ENCODE results near the gene GREB1. TPM values are rescaled to one million over a fixed set of nuclear protein-coding genes. Genes with fewer than 3 reads are reported as not detected.

The GREB1 gene
- total RNA-seq, 1 donor from 2014 or later = 0.17 TPM

GRCh38 chr2:11613297-11613696, 79.5 kb downstream of the GREB1 start:
- DNase-seq = no peak

- no peak for DNase-seq
Observed at GRCh38 chr2:11615209-11615608, 81.4 kb downstream of the GREB1 start.

GRCh38 chr2:11616097-11616687, 82.3 kb downstream of the GREB1 start:
- no peak for DNase-seq

GRCh38 chr2:11616851-11617415, 83.1 kb downstream of the GREB1 start:
- DNase-seq = no peak

- DNase-seq = no peak
Observed at GRCh38 chr2:11617527-11617926, 83.7 kb downstream of the GREB1 start.

GRCh38 chr2:11617984-11618707, 84.3 kb downstream of the GREB1 start:
- no peak for DNase-seq

- no peak for DNase-seq
Observed at GRCh38 chr2:11618708-11619062, 84.8 kb downstream of the GREB1 start.

- DNase-seq = no peak
Observed at GRCh38 chr2:11621410-11621809, 87.6 kb downstream of the GREB1 start.

GRCh38 chr2:11622611-11623010, 88.8 kb downstream of the GREB1 start:
- no peak for DNase-seq

GRCh38 chr2:11624893-11625292, 91.0 kb downstream of the GREB1 start:
- no peak for DNase-seq

- DNase-seq = no peak
Observed at GRCh38 chr2:11625671-11626070, 91.8 kb downstream of the GREB1 start.

- no peak for DNase-seq
Observed at GRCh38 chr2:11628675-11629074, 94.8 kb downstream of the GREB1 start.

- DNase-seq = no peak
Observed at GRCh38 chr2:11629215-11629614, 95.4 kb downstream of the GREB1 start.

GRCh38 chr2:11629851-11630250, 96.0 kb downstream of the GREB1 start:
- no peak for DNase-seq

- no peak for DNase-seq
Observed at GRCh38 chr2:11630855-11631254, 97.0 kb downstream of the GREB1 start.

- DNase-seq = no peak
Observed at GRCh38 chr2:11631462-11631861, 97.6 kb downstream of the GREB1 start.

GRCh38 chr2:11633923-11634478, 100.2 kb downstream of the GREB1 start:
- DNase-seq = no peak

- no peak for DNase-seq
Observed at GRCh38 chr2:11634584-11634983, 100.7 kb downstream of the GREB1 start.

GRCh38 chr2:11635141-11635540, 101.3 kb downstream of the GREB1 start:
- DNase-seq = no peak

GRCh38 chr2:11636593-11637295, 102.9 kb downstream of the GREB1 start:
- no peak for DNase-seq

- DNase-seq = no peak
Observed at GRCh38 chr2:11637546-11637945, 103.7 kb downstream of the GREB1 start.

- no peak for DNase-seq
Observed at GRCh38 chr2:11639503-11639902, 105.7 kb downstream of the GREB1 start.

- DNase-seq = no peak
Observed at GRCh38 chr2:11640132-11640531, 106.3 kb downstream of the GREB1 start.
